Mucosa of gallbladder (tissue), 1 donor: ENCODE data around the gene MYO15A. TPM values are rescaled to one million over a fixed set of nuclear protein-coding genes. Genes with fewer than 3 reads are reported as not detected.

Experiments
- DNase-seq: peaks from one replicate; pipeline ENCODE4 v3.0.0-alpha.2; 2020; ENCODE audit warnings: low spot score
- total RNA-seq: library from RNA; stranded (reverse); gene quantifications from one replicate; pipeline ENCODE4 v1.2.1, GENCODE V29; 2021
- donor health status: DM: no; HTN: no; CAD: no.

Gene MYO15A
- total RNA-seq, 1 donor from 2014 or later = 3.3 TPM

DNA sequence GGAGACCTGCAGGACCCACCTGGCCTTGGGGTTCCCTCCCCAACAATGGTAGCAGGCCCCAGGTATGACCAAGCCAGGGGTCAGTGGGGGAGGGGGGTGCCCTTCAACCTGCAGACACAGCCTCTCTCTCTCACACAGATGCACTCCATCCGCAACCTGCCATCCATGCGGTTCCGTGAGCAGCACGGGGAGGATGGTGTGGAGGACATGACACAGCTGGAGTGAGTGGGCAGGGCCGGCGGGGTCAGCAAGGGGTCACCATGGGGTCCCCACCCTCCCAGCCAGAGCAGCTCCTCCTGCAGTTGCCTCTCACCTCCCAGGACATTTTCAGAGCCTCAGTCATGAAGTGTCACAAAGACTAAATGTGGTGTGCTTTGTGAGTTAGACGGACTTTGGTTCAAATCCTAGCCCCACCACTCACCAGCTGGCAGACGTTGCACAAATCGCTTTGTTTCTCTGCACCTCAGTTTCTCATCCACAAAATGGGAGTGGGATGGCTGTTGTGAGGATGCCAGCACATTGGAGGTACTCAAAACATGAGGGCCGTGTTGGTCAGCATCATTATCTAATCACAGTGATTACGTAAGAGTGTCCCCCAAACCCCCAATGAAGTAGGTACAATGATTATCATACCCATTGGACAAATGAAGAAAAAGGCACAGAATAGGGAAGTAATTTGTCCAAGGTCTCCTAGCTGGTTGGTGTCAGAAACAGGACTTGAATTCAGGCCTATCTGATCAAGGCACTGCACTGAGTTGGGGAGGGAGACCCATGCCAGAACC is 16.0 kb downstream of the MYO15A start:
- no peak for DNase-seq

DNA sequence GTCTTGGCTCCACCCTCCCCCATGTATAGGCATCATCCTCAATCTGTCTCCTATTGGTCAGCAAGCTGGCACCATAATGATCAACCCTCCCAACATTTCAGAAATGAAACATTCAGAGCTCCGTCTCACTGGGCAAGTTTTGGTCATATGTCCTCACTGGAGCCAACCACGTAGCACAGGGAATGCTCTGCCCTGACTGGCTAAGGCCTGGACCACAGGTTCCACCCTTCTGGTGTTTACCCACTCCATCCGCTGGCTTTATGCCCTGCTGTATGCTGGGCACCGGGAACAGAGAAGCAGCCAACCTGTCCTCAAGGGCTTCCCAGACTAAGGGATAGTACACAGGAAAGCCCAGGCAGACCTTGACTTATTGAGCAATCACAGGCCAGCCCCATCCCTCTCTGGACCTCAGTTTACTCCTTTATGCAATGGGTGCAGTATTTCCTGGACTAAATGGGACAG is 20.5 kb downstream of the MYO15A start:
- peak; percentile 35 for DNase-seq

DNA sequence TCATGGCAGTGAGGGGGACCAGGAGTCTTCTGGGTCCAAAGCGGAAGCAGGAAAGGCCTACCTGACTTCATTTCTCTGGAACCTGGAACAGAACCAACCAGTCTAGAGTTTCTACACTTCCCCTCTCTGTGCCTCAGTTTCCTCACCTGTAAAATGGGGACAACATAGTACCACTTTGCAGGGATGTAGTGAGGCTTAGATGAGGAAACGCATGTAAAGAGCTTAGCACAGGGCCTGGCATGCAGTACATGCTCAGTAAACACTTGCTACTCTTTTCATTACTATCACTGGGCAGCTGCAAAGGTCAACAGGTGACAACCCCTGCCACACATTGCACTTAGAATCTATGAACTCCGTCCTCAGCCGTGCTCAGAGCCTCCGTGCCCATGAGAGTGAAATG is 24.2 kb downstream of the MYO15A start:
- DNase-seq = no peak

DNA sequence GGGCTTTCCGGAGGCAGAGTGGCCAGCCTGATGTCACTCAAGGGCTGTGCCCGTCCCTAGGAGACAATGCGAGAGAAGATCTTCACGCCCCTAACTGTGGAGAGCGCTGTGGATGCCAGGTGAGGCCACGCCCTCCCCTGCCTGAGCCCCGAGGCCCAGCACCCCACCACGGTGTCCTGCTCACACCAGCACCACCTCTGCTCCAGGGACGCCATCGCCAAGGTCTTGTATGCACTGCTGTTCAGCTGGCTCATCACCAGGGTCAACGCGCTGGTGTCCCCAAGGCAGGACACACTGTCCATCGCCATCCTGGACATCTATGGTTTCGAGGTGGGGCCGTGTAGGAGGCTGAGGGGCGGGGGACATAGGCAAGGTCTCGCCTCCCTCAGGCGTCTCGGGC is 27.8 kb downstream of the MYO15A start:
- no peak for DNase-seq

DNA sequence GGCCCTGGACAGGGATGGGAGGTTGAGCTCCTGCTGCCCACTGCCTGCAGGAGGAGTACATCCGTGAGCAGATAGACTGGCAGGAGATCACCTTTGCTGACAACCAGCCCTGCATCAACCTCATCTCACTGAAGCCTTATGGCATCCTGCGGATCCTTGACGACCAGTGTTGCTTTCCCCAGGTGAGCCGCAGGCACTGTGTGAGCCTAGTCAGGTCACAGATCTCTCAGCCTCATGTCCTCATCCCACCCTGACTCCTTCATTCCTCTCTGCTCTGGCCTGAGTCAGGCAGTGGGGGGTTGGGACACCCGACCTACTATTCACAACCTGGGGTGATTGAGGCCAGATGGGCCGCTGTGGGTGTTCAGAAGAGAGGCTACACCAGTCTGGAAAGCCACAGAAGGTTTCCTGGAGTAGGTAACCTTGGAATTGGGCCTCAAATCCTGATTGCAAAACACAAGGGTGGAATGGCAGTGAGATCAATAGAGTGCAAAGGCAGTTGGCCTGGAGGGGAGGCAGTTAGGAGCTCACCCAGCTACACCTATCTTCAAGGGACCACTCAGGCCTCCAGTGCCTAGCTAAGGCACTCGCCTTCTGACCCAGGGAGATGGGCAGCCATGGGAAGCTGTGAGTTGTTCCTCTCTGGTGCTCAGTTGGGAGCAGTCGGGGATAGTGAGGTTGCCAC is 29.7 kb downstream of the MYO15A start:
- DNase-seq = no peak

DNA sequence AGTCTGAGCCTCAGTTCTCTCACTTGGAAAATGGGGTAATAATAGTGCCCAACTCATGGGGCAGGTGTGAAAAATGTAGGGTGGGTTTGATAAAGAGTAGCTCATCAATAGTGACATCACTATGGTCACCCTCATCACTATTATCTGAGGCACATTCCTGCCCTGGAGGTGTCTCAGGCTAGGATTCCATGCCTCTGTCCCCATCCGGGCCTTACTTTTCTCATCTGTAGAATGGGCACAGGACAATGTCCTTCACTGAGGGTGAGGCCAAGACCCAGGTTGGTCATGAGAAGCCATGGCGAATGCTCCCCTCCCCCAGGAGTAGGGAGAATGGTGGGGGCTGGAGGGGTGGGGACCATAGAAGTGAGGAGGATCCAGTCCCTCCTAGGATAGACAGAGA is 30.5 kb downstream of the MYO15A start:
- no peak for DNase-seq

DNA sequence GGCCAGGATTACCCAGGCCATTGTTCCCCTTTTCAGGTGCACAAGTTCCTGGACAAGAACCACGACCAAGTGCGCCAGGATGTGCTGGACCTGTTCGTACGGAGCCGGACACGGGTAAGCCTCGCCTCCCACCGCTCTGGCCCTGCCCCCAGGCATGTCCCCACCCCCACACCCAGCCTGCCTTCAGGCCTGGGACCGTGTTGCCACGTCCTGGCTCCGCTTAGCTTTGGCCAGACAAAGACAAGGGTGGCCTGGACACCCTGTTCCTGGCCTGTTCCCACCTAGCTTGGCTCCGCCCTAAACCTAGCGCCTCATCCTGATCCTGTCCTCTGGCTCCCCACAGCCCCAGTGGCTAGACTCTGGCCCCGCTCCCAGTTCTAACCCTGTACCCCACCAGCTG is 30.9 kb downstream of the MYO15A start:
- no peak for DNase-seq

DNA sequence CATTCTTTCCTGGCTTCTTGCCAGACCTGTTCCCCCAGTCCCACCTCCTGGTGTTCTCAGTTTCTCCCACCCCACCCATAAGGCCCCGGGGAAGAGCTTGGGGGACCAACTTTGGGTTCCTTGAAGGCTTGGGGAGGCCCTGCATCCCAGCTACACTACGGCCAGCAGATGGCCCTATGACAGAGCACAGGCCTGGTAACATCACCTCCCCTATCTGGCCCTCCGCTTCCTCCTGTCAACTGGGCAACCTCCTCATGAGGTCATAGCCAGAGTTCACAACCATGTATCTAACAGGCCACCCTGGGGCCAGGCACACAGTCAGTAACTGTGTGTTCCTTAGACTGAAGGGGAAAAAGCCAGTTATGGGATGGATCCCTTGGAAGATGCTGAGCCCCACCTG is 31.4 kb downstream of the MYO15A start:
- DNase-seq = no peak

DNA sequence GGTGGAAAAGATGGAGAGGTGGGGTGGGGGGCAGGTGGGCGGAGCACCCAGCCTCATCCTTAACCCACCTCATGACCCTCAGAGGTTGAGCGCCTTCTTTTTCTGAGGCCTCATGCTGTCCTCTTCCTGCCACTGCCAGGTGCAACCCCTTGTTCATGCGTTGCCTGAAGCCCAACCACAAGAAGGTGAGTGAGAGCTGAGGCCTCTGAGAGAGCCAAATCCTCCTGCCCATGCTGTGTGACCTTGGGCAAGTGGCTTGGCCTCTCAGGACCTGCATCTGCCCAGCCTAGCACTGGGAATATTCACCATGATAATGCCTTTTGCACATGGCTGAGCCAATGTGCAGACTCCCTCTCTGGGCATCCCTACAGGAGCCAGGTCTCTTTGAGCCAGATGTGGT is 32.1 kb downstream of the MYO15A start:
- no peak for DNase-seq

DNA sequence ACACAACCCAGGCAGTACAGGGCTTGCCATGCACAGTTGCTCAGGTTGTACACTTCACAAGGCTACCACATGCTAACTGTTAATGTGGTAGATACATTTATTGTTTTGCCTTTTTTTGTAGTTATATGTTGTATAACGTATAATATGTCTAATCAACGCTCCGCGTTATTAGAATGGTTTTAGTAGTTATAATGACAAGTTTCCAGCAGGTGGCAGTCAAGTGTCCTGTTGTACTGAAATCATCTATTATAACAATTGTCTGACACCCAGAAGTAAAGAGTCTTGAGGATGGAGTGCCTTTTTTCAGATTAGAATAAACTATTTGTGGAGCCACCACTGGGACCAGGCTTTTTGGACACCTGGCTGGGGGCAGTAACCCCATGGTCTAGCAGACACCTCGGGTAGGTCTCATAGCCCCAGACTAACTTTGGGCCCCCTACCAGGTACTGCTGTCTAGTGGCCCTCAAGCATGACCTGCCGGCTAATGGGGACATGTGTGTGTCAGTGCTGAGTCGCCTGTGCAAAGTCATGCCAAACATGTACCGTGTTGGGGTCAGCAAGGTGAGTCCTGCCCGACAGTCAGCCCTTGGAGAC is 32.8 kb downstream of the MYO15A start:
- peak; percentile 33 for DNase-seq

DNA sequence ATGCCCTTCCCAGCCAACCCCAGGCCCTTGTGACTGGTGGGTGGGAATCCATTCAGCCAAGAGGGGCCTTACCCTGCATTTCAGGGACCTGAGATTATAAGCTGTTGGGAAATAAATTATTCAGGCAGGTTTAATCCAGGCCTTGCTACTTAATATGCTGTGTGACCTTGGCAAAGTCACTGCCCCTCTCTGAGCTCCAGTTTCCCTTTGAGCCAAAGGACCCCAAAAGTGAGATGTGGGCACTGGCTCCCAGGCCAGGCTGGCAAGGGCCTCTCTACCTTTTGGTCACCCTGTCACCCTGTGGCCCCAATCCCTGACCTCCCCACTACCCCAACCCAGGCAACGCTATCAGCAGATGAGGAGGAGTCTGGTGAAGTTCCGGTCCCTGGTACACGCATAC is 33.9 kb downstream of the MYO15A start:
- no peak for DNase-seq

DNA sequence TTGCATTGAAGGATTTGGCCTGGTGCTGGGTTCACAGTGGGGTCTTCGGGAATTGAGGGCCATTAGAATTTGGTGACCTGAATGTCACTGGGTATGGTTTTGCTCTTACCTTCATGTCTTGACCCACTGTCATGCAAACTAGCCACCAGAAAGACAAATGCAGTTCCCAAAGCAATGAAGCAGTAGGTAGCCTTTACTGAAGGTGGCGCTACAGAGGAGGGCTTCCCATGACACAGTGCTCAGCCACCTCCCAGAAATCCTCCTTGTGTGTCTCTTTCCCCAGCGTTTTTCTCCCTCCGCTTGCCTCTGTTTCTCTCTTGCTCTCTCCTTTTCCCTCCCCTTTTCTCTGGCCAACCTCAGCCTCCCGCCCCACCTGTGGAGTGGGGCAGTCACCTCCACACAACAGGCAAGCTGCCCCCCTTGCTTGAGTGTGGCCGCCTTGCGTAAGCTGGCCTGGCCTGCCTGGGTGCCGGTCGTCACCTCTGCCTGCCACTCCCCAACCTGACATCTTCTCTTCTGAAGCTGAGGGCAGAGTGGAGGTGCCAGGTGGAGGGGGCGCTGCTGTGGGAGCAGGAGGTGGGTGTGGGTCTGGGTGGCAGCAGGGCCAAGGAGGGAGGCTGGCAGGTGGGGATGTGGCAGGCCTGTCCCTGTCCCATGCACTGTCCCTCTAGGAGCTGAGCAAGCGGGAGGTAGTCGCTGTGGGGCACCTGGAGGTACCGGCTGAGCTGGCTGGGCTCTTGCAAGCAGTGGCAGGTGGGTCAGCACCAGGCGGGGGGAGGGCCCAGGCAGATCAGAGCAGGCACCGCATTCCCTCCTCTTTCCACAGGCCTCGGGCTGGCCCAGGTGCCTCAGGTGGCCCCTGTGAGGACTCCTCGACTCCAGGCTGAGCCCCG is 34.7 kb downstream of the MYO15A start:
- no peak for DNase-seq

DNA sequence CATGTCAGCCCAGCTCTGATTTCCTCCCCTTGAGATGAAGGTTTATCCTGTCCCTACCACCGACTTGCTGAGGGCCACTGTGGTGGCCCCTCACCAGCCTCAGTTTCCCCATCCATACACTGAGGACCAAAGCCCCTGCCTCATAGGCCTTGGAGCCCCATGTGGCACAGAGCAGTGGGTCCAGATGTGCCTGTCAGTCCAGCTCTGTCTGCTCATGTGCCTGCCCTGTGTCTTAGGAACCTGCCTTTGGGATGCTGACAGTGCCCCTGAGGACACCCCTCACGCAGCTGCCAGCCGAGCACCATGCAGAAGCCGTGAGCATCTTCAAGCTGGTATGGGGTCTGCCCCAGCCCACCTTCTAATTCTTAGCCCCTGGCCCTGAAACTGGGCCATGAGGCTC is 35.7 kb downstream of the MYO15A start:
- no peak for DNase-seq

DNA sequence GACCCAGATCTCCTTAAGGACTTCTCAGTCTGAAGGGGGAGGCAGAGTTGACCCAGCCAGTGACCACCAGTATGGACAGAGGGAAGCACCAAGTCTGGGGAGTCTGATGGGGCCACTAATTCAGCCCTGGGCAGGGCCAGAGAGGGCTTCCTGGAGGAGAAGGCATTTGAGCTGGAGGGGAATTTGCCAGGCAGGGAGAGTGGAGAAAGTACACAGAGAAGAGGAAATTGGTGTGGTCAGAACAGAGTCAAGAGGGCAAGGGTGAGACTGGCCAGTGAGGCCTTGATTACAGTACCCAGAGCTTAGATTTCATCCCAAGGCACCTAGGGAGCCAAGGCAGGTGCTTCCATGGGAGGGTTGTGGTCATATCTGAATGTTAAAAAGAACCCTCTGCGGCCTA is 36.3 kb downstream of the MYO15A start:
- DNase-seq = no peak

DNA sequence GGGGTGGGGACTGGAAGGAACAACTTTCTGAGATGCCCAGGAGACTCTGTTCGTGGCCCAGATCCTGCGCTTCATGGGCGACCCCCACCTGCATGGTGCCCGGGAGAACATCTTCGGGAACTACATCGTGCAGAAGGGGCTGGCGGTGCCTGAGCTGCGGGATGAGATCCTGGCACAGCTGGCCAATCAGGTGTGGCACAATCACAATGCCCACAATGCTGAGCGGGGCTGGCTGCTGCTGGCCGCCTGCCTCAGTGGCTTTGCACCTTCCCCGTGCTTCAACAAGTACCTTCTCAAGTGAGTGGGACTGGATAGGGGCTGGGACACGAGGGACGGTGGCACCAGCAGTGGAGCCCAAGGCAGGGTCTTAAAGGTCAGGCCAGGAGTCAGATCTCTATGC is 37.3 kb downstream of the MYO15A start:
- DNase-seq = no peak

DNA sequence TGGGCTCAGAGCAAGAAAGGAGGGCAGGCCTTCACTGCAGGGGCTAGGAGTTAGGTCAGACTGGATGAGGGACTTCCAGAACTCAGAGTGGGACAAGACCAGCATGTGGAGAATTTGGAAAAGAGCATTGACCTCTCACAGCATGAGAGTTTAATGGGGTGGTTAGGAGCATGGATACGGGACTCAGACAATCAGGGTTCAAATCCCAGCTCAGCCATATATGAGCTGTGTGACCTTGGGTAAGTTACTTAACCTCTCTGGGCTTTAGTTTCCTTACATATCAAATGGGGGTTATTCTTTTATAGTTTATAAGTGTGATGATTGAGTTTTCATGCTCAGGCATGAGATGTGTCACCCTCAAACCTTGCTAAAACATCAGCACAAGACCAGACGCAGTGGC is 37.7 kb downstream of the MYO15A start:
- DNase-seq = no peak

DNA sequence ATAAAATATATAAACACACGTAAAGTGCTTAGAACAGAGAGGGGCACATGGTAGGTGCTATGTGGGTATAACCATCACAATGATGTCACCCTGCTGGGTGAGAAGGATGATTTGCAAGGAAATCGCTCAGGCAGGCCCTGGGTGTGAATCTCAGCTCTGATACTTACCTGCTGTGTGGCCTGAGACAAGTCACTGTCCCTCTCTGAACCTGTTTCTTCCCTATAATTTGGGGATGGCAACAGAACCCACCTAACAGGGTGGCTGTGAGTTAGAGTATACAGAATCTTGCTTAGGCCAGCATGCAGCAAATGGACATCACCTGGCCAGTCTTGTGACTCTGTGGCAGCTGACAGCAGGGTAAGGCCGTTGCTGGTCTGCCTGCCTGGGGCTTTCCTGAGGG is 38.4 kb downstream of the MYO15A start:
- DNase-seq = no peak

DNA sequence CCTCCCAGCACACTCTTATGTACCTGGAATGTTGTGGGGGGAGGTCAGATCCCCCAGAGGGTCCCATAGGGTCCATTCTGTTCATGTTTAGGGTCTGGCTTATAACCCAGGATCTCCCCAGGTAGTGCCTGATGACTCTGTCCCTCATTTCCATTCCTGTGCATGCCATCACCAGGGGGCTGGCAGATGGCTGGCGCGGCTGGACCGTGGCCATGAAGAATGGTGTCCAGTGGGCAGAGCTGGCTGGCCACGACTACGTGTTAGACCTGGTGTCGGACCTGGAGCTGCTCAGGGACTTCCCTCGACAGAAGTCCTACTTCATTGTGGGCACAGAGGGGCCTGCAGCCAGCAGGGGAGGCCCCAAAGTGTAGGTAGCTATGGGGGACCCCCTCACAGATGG is 40.0 kb downstream of the MYO15A start:
- DNase-seq = no peak

DNA sequence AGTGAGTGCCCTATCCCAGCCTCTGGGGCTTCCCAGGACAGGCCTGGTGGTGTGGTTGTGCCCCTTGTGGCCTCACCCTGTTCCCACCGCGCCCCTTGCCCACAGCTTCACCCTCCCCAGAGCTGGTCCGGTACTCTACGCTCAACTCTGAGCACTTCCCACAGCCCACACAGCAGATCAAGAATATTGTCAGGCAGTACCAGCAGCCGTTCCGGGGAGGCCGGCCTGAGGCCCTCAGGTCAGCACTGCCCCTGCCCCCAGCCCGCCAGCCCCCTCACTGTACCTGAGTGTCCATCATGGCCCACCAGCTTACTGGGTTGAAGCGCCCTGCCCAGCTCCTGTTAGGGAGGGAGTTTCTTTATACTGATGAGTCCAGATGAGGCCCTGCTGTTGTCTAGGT is 42.7 kb downstream of the MYO15A start:
- DNase-seq = no peak

DNA sequence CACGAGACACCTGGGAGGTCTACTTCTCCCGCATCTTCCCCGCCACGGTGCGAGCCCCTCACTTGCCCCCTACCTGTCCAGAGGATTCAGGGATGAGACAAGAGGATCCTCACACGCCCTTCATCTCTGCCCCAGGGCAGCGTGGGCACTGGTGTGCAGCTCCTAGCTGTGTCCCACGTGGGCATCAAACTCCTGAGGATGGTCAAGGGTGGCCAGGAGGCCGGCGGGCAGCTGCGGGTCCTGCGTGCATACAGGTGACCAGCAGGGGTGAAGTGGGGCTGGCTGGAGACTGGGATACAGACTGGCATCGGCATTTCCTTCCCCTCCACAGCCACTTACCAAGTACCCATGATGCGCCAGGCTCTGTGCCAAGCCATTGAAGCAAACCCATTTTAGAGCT is 46.6 kb downstream of the MYO15A start:
- DNase-seq = no peak

DNA sequence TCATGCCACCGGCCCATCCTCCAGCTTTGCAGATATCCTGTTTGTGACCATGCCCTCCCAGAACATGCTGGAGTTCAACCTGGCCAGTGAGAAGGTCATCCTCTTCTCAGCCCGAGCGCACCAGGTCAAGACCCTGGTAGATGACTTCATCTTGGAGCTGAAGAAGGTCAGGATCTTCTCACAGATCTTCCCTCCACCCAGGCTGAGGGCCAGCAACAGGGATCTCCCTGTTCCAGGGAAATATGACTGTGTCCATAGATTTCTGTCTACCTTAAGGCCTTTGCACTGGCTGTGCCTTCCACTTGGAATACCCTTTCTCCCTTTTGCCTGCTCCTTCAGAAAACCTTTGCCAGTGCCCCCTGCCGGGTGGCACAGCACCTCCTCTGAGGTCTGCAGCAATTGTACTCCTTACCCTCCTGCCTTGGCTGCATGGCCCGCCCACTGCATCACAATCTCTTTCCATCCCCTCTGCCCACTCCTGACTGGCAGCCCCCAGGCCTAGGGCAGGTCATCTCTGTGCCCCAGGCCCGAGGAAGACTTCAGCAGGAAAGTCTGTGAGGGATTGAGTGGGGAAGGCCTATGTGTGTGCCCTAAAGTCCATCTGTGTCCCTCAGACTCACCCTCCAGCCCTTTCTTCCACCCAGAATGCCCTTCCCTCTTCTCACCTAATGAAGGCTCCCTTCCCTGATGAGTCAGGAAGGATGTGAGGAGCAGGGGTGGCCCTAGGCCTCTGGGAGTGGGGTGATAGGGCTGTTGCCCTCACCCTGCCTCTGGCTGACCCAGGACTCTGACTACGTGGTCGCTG is 47.8 kb downstream of the MYO15A start:
- no peak for DNase-seq
